DMS53 treated with DMSO at 0.1 percent for 48 hours (cell line): ENCODE data around the gene SAMD14.

Experiments
- DNase-seq: peaks from one replicate; lab custom pipeline; 2025; ENCODE audit not compliant: unreplicated experiment; lab: John Stamatoyannopoulos, UW

Gene SAMD14

DNA sequence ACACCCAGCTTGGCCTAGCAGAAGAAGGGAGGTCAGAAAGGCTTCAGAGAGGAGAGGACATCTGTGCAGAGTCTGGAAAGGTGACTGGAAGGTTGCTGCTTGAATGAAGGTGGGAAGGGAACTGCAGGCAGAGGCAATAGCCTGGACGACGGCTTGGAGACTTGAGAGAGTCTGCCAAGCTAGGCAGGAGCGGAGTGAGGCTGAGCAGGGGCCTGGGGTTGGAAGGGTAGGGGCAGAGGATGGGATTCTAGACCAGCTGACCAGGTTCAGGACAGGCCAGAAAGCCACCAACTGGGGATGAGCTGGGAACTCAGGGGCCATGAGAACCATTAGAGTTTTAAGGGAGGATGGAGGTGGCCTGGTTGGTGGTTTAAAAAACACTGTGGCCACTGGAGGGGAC, 35.5 kb upstream of the SAMD14 start:
- DNase-seq = no peak

DNA sequence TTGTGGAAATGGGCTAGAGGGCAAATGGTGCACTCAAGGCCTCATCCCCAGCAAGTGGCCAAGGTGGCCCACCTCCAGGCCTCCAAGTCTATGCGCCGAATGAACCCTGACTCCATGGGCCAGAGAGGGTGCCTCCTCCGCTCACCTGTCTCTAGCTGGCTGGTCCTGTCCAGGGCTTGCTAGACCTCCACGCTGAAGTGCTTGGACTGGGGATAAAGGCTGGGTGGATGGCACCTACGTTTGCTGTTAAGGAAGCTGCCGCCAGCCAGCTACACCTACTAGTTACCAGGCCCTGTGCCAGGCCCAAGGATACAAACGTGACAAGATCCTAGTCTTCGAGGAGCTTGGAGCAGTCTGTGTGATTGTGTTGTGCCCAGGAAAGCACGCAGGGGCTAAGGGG, 35.1 kb upstream of the SAMD14 start:
- no peak for DNase-seq

DNA sequence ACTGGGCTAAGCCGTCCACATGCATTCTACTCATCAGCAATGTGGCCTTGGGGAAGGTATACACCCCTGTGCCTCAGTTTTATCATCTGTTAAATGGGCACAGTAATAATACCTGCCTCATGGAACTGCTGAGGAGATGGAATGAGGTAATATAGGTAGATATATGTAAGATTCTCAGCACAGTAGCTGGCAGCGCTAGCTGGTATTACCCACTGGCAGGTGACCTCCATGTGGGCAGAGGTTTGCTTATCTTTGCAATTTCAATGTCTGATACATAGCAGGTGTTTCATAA, 34.7 kb upstream of the SAMD14 start:
- no peak for DNase-seq

- no peak for DNase-seq
Observed at GRCh38 chr17:50163843-50164696, 34.1 kb upstream of the SAMD14 start.

DNA sequence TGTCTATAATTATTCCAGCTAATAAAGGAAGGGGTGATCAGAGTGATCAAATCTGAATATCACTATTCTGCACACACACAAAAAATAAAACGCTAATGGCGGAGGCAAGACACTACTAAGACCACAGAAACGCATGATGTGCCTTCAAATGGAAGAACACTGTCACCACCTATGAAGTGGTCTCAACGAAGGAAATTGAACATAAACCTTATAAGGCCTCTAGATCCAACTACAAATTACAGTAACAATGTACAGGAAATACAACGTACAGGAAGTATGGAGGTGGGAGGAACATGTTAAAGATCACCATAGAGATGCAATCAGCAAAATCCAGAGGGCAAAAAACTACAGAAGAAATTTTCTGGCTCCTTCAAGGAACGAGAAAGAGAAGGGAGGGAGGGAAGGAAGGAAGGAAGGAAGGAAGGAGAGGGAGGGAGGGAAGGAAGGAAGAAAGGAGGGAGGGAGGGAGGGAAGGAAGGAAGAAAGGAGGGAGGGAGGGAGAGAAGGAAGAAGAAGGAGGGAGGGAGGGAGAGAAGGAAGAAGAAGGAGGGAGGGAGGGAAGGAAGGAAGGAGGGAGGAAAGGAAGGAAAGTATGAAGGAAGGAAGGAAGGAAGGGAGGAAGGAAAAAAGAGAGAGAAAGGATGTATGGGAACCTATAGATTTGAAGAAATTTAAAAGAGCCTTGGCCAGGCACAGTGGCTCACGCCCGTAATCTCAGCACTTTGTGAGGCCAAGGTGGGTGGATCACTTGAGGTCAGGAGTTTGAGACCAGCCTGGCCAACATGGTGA, 32.7 kb upstream of the SAMD14 start:
- DNase-seq = no peak

DNA sequence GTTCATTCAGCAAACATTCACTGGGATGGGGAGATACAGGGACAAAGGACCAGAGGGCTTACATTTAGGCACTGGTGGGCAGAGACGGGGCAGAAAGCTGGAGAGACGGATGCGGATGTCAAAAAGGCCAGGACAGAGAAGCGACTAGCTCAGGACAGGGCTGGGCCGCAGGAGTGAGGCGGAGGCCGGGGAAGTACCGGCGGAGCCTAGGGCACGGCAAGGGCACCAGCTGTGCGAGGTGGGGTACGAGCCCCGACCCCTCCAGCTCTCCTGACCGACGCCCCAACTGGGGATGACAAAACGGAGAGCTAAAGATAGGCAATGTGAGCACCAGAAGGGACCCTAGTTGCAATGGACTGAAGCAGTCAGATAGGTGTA, 31.9 kb upstream of the SAMD14 start:
- DNase-seq = no peak

GRCh38 chr17:50161023-50161910, 31.3 kb upstream of the SAMD14 start:
- peak; percentile 90 for DNase-seq

DNA sequence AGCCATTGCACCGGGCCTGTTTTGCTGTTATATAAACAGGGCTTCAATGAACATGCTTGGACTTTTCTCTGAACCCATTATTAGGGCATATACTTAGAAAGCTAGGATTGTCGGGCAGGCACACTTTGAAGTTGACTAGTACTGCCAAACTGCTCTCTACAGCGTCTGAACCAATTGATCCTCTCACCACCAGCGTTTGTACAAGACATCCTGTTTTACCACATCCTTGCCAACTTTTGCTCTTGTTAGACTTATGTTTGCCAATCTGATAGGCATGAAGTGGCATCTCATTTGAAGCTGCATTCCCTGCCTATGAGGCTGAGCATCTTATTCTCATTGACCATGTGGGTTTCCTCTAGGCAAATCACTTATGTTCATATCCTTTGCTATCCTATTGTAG, 27.9 kb upstream of the SAMD14 start:
- DNase-seq = no peak

DNA sequence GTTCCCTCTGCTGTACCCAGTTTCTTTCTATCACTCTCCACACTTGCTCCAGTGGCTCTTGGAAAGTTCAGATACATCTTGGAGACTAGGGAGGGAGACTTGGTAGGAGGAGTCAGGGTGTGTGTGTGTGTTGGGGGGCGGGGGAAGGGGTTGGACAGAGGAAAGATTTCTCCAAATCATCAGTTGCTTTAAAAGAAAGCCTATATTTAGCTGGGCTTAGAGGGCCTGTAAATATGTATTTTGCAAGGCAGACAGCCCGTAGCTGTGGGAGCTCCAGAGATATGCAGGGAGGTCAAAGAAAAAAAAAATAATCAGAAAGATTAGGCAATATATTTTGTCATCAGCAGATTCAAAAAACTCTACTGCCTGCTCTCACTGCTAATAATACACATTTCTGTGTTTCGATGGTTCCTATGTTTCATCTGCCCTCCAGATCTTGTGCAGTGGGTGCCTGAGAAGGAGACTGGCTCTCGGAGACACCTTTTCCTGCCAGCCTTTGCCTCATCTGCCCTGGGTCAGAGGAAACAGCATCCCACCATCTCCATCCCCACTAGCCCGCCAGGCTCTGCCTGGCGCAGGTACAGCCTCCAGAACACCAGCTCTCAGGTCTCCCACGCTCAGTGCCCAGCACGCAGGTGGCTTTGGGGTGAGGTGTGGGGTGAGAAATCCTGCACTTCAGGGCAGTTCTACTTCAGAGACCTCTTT, 25.3 kb upstream of the SAMD14 start:
- no peak for DNase-seq

DNA sequence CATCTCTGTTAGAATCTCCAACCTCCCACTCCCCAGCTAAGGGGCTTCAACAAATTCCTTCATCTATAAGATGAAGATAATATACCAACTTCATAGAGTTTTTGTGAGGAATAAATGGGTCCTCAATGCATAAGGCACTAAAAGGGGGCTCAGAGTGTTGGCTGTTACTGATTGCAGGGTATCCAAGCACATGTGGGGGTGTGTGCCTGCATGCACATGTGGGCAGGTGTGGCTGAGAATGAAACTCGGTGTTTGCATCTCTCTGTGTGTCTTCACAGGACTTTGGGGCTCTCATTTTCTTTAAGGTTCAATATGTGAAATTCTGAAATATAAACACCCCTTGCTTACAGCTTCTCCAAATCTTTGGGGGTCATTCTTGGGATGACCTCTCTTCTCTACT, 24.6 kb upstream of the SAMD14 start:
- DNase-seq = no peak

- no peak for DNase-seq
Observed at GRCh38 chr17:50153650-50154575, 24.0 kb upstream of the SAMD14 start.

- no peak for DNase-seq
Observed at GRCh38 chr17:50152736-50153135, 22.8 kb upstream of the SAMD14 start.

- peak; percentile 93 for DNase-seq
Observed at GRCh38 chr17:50151937-50152547, 22.1 kb upstream of the SAMD14 start.

DNA sequence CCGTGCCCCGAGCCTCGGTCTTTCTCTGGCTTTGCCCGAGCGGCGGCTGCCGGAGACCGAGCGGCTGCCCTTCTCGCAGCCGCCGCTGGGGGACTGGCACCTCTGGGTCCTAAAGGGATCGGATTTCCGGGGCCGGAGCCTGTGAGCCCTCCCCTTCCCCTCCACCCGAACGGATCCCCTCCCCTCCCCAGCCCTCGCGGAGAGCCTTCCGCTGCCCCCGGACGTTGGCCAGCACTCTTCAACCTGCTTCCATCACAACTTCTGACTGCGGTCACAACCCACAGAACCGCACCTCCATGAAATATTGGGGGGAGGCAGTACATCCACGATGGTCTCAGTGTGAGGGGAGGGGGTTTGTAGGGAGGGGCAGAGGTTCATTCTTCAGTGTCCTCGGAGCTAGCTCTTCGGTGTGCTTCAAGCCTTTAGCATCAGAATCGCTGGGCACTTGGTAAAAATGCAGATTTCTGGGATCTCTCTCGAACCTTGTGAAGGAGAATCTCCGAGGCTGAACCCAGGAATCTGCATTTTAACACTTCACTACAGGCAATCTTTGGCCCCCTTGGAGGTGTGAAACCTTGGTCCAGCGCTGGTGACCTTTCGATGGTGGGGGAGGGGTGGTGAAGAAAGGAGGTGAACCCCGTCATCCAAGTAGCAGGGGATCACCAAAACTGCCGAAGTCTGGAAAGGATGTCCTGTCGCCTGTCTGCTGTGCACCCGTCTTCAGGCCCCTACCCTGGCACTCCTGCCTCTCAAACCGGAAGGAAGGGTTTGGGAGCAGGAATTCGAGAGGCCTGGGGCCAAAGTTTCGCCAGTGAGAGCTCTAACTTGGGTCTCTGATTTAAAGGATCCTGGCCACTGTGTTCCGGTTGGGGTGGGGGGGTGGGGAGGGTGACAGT, 21.3 kb upstream of the SAMD14 start:
- peak; percentile 93 for DNase-seq

GRCh38 chr17:50150354-50151040, 20.5 kb upstream of the SAMD14 start, which contains the start of gene PPP1R9B:
Gene PPP1R9B, minus strand, starts transcription at chr17:50150677. Its CDS starts 164 bp downstream, at chr17:50150513.
- DNase-seq = no peak

DNA sequence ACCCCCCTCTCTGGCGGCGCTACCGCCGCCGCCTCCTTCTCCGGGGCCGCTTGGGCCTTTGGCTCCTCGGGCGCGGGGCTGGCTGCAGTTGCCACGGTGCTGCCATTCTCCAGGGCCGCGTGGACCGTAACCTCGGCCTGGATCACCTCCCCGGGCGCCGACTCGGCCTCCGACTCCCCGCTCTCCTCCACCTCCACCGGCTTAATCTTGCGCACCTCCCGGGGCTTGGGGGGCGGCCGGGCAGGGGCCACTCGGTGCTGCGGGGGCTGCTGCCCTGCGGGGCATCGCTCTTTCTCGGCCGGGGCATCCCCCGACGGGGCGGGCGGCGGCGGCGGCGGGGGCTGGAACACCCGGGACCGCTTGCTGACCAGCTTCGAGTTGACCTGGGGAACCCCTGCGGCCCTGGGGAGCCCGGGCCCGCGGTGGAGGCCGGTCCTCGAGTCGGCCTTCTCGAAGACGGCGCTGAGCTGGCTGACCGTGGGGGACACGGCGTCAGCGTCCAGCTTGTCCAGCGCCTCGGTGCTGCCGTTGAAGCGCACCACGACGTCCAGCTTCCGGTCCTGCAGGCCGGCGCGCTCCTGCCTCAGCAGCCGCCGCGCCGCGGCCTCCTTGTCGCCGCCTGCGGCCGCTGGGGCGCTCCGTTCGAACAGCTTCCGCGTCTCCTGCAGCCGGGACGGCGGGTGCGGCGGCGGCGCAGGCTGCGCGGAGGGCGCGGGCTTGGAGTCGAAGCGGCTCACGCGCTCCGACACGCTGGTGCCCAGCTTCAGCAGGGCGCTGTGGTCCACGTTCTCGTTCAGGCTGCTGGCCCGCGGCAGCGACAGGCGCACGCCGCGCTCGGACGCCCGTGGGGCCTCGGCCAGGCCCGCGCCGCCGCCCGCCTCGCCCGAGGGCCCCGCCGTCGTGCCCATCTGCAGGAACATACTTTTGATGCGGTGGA, 19.7 kb upstream of the SAMD14 start:
- DNase-seq = peak; percentile 44

- no peak for DNase-seq
Observed at GRCh38 chr17:50149091-50149416, 19.1 kb upstream of the SAMD14 start.
